SK-N-DZ (cell line): ENCODE measurements around the gene SP140.
"Not testable (repeated sequence)": the region's sequence is repeated elsewhere in the genome, so short reads cannot be mapped to it uniquely, and the experiment has no call there.

Source experiments
- DNase-seq: peaks from one replicate; pipeline ENCODE4 v3.0.0-alpha.2; 2015; ENCODE audit warnings: low spot score

Gene SP140

GRCh38 chr2:230325316-230326243 is 100.0 kb downstream of the SP140 start:
- DNase-seq = no peak

- no peak for DNase-seq
These were observed 101.2 kb downstream of the SP140 start, which contains the start of gene SP140L for GRCh38 chr2:230326453-230327417. Gene SP140L (plus strand): TSS chr2:230327193. CDS start chr2:230327270, 77 bp downstream.

GRCh38 chr2:230327418-230328154 is 102.0 kb downstream of the SP140 start:
- no peak for DNase-seq

GRCh38 chr2:230328155-230328458 is 102.6 kb downstream of the SP140 start:
- no peak for DNase-seq

GRCh38 chr2:230329946-230330605 is 104.5 kb downstream of the SP140 start:
- no peak for DNase-seq

- DNase-seq = no peak
These were observed 105.2 kb downstream of the SP140 start for GRCh38 chr2:230330725-230331124.

GRCh38 chr2:230335461-230335863 is 109.9 kb downstream of the SP140 start:
- DNase-seq = no peak

GRCh38 chr2:230335864-230336506 is 110.4 kb downstream of the SP140 start:
- DNase-seq = no peak

GRCh38 chr2:230341936-230342528 is 116.5 kb downstream of the SP140 start:
- not testable (repeated sequence) for DNase-seq

GRCh38 chr2:230343041-230343624 is 117.6 kb downstream of the SP140 start:
- DNase-seq = not testable (repeated sequence)

- no peak for DNase-seq
These were observed 118.2 kb downstream of the SP140 start for GRCh38 chr2:230343747-230344146.

GRCh38 chr2:230346465-230346864 is 120.9 kb downstream of the SP140 start:
- no peak for DNase-seq

GRCh38 chr2:230346921-230347533 is 121.5 kb downstream of the SP140 start:
- DNase-seq = no peak

GRCh38 chr2:230347659-230348305 is 122.2 kb downstream of the SP140 start:
- DNase-seq = no peak

GRCh38 chr2:230348787-230349186 is 123.3 kb downstream of the SP140 start:
- DNase-seq = no peak

- no peak for DNase-seq
These were observed 130.5 kb downstream of the SP140 start for GRCh38 chr2:230356084-230356483.

GRCh38 chr2:230358305-230358704 is 132.8 kb downstream of the SP140 start:
- DNase-seq = no peak

- DNase-seq = no peak
These were observed 134.5 kb downstream of the SP140 start for GRCh38 chr2:230360028-230360427.
